ENCODE measurements around the gene CSRNP2. TPM values are rescaled to one million over a fixed set of nuclear protein-coding genes. Genes with fewer than 3 reads are reported as not detected.
A peak's percentile ranks its signal among the peaks of the same experiment; 100 is the strongest.

CSRNP2 gene
- total and polyA plus RNA-seq, 2 of the 13 experiments (the other 11 are each of a cell fraction or from before 2014, with no cell fraction given) = 4.8 to 7.3 TPM

DNA sequence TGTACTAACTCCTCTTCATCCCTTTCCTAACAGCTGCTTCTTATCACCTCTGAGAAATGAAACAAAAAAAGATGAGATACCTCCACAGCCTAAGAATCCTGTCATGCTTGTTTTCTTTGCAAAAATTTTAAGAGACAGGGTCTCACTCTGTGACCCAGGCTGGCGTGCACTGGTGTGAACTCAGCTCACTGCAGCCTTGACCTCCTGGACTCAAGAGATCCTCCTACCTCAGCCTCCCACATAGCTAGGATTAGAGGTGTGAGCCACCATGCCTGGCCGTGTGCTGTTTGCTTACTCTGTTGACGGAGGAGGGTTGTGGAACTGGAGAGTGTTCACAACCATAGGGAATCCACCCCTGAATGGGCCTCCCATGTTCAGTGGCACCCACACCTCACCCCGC, 16.2 kb downstream of the CSRNP2 start:
- H3K36me3 ChIP-seq (replicated peaks in 1 of 2; ENCODE audit: control insufficient read depth in 1 of 2, insufficient read depth in 2 of 2, low read length in 2 of 2) = peaks cover 6 to 39% of the 10 kb centered on the region in 2 experiments
- peak; percentile 21 for DNase-seq (ENCODE audit: low spot score)
- no peak overlapping the region for H2AFZ ChIP-seq (ENCODE audit: low read length)
- no peak overlapping the region for H3K27ac ChIP-seq (ENCODE audit: extremely low read length, insufficient read depth, low read length)
- no peaks in the 10 kb centered on the region for H3K79me2 ChIP-seq (ENCODE audit: insufficient read depth, low read length)
- ATAC-seq = peak; percentile 58
- intact Hi-C loops (cut with micrococcal nuclease; ENCODE audit: unreplicated experiment) = no loop called here
- H3K4me1 ChIP-seq (ENCODE audit: insufficient read depth, low read length) = peaks cover 44% of the 10 kb centered on the region
- H3K27me3 ChIP-seq (ENCODE audit: control insufficient read depth in 1 of 2, insufficient read depth in 2 of 2, low read length in 2 of 2) = no peaks in the 10 kb centered on the region
- H3K4me2 ChIP-seq (ENCODE audit: low read depth, low read length) = no peak overlapping the region
- no peaks in the 10 kb centered on the region for H3K9me3 ChIP-seq (ENCODE audit: low read length)
- H4K20me1 ChIP-seq (ENCODE audit: insufficient read depth, low read length) = no peaks in the 10 kb centered on the region
- peak; percentile 73 for FAIRE-seq
- in situ Hi-C loops (cut with HindIII; ENCODE audit: extremely low pct_ligation_motif_present, low pct_unique_long_range_greater_than_20kb) = no loop called here
- ChIA-PET CTCF (ENCODE audit: low intra/inter-chr PET ratio, low total read pairs) (no interaction called here), POLR2A (interaction anchor here (1.2 to 2.6 kb wide), 2 partner anchors 16 to 18 kb away, joined by 7 to 18 read pairs; partner anchors contain the start of gene CSRNP2)
- BruUV-seq (replicated peaks) = no TSS peak
- 43% methylated on average over 2 of the region's 4 CpGs for WGBS (ENCODE audit: low lambda C conversion rate)
- no peak overlapping the region for H3K4me3 ChIP-seq (replicated peaks in 1 of 3; ENCODE audit: insufficient read depth in 1 of 3, low read depth in 2 of 3, low read length in 3 of 3)
- no peak overlapping the region for H3K9ac ChIP-seq (ENCODE audit: insufficient read depth, low read depth, low read length)
- TF ChIP-seq ZMYM3 (CRISPR knock-in tag; IDR thresholded peaks at IDR 0.05) = 0 out of 2 replicates have a peak, but pooled peaks have one; percentile 14
- TF ChIP-seq ZNF263 (CRISPR knock-in tag; IDR thresholded peaks at IDR 0.05) = no peak
- TF ChIP-seq, protein P1, sequence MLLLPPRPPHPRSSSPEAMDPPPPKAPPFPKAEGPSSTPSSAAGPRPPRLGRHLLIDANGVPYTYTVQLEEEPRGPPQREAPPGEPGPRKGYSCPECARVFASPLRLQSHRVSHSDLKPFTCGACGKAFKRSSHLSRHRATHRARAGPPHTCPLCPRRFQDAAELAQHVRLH (CRISPR knock-in tag; IDR thresholded peaks at IDR 0.05; ENCODE audit: borderline replicate concordance, low read depth) = no peak
- TF ChIP-seq ZNF121 (CRISPR knock-in tag; IDR thresholded peaks at IDR 0.05) = 0 out of 2 replicates have a peak, but pooled peaks have one; percentile 31
- no peak for TF ChIP-seq ZNF432 (CRISPR knock-in tag; IDR thresholded peaks at IDR 0.05; ENCODE audit: borderline replicate concordance)
- peak; percentile 75; the same call in 1 of the 2 replicates for TF ChIP-seq ZNF460 (CRISPR knock-in tag; IDR thresholded peaks at IDR 0.05; ENCODE audit: borderline replicate concordance)
- TF ChIP-seq, protein P2, sequence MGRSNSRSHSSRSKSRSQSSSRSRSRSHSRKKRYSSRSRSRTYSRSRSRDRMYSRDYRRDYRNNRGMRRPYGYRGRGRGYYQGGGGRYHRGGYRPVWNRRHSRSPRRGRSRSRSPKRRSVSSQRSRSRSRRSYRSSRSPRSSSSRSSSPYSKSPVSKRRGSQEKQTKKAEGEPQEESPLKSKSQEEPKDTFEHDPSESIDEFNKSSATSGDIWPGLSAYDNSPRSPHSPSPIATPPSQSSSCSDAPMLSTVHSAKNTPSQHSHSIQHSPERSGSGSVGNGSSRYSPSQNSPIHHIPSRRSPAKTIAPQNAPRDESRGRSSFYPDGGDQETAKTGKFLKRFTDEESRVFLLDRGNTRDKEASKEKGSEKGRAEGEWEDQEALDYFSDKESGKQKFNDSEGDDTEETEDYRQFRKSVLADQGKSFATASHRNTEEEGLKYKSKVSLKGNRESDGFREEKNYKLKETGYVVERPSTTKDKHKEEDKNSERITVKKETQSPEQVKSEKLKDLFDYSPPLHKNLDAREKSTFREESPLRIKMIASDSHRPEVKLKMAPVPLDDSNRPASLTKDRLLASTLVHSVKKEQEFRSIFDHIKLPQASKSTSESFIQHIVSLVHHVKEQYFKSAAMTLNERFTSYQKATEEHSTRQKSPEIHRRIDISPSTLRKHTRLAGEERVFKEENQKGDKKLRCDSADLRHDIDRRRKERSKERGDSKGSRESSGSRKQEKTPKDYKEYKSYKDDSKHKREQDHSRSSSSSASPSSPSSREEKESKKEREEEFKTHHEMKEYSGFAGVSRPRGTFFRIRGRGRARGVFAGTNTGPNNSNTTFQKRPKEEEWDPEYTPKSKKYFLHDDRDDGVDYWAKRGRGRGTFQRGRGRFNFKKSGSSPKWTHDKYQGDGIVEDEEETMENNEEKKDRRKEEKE (IDR thresholded peaks at IDR 0.05) = no peak
- TF ChIP-seq ZNF703 (CRISPR knock-in tag; IDR thresholded peaks at IDR 0.05; ENCODE audit: borderline replicate concordance) = no peak
- TF ChIP-seq ZNF556 (CRISPR knock-in tag; IDR thresholded peaks at IDR 0.05; ENCODE audit: borderline replicate concordance) = no peak
- TF ChIP-seq HCFC1 (IDR thresholded peaks at IDR 0.05; ENCODE audit: low read depth, low read length) = no peak
- peak; percentile 35; the same call in 1 of the 2 replicates for TF ChIP-seq RXRA (CRISPR knock-in tag; IDR thresholded peaks at IDR 0.05)
- no peak for TF ChIP-seq NR2F6 (IDR thresholded peaks at IDR 0.05)
- TF ChIP-seq NR2F6 (CRISPR knock-in tag; IDR thresholded peaks at IDR 0.05) = peak; percentile 19; the same call in 1 of the 2 replicates
- TF ChIP-seq, protein P3, sequence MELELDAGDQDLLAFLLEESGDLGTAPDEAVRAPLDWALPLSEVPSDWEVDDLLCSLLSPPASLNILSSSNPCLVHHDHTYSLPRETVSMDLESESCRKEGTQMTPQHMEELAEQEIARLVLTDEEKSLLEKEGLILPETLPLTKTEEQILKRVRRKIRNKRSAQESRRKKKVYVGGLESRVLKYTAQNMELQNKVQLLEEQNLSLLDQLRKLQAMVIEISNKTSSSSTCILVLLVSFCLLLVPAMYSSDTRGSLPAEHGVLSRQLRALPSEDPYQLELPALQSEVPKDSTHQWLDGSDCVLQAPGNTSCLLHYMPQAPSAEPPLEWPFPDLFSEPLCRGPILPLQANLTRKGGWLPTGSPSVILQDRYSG (CRISPR knock-in tag; IDR thresholded peaks at IDR 0.05) = no peak
- TF ChIP-seq, protein P4, sequence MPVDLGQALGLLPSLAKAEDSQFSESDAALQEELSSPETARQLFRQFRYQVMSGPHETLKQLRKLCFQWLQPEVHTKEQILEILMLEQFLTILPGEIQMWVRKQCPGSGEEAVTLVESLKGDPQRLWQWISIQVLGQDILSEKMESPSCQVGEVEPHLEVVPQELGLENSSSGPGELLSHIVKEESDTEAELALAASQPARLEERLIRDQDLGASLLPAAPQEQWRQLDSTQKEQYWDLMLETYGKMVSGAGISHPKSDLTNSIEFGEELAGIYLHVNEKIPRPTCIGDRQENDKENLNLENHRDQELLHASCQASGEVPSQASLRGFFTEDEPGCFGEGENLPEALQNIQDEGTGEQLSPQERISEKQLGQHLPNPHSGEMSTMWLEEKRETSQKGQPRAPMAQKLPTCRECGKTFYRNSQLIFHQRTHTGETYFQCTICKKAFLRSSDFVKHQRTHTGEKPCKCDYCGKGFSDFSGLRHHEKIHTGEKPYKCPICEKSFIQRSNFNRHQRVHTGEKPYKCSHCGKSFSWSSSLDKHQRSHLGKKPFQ (CRISPR knock-in tag; IDR thresholded peaks at IDR 0.05; ENCODE audit: insufficient replicate concordance) = peak; percentile 99
- TF ChIP-seq, protein P5, sequence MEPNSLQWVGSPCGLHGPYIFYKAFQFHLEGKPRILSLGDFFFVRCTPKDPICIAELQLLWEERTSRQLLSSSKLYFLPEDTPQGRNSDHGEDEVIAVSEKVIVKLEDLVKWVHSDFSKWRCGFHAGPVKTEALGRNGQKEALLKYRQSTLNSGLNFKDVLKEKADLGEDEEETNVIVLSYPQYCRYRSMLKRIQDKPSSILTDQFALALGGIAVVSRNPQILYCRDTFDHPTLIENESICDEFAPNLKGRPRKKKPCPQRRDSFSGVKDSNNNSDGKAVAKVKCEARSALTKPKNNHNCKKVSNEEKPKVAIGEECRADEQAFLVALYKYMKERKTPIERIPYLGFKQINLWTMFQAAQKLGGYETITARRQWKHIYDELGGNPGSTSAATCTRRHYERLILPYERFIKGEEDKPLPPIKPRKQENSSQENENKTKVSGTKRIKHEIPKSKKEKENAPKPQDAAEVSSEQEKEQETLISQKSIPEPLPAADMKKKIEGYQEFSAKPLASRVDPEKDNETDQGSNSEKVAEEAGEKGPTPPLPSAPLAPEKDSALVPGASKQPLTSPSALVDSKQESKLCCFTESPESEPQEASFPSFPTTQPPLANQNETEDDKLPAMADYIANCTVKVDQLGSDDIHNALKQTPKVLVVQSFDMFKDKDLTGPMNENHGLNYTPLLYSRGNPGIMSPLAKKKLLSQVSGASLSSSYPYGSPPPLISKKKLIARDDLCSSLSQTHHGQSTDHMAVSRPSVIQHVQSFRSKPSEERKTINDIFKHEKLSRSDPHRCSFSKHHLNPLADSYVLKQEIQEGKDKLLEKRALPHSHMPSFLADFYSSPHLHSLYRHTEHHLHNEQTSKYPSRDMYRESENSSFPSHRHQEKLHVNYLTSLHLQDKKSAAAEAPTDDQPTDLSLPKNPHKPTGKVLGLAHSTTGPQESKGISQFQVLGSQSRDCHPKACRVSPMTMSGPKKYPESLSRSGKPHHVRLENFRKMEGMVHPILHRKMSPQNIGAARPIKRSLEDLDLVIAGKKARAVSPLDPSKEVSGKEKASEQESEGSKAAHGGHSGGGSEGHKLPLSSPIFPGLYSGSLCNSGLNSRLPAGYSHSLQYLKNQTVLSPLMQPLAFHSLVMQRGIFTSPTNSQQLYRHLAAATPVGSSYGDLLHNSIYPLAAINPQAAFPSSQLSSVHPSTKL (CRISPR knock-in tag; IDR thresholded peaks at IDR 0.05) = no peak

Data from HepG2 (cell line).